ENCODE data around the gene TTC21B. TPM values are rescaled to one million over a fixed set of nuclear protein-coding genes. Genes with fewer than 3 reads are reported as not detected.

TTC21B gene
- total RNA-seq, 1 experiment from 2014 or later = 20.8 TPM

DNA sequence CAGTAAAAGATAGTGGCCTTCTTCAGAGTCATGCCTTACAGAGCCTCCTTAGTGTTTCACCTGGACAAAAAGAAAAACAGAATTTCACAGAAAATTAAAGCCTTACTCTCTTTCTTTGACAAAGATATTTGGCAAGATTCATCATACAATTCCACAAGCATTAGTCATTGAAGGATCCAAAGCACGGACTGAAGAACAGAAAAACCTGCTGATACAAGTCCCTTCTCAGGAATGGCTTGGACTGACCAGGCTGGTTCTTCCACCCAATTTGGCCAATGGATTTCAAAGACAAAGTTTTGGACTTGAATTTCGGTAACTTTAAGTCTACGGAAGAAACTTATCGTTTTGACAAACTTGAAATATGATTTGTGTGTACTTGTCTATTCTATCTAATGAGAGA is 120.4 kb downstream of the TTC21B start:
- H3K9me3 Mint-ChIP-seq = no peaks in the 10 kb centered on the region
- H3K27ac Mint-ChIP-seq = no peak overlapping the region
- ChIA-PET CTCF (no interaction called here), POLR2A (no interaction called here)
- ATAC-seq = no peak
- no peak overlapping the region for H3K4me3 Mint-ChIP-seq
- no peaks in the 10 kb centered on the region for H3K27me3 Mint-ChIP-seq (ENCODE audit: low read depth)
- TF ChIP-seq RORB (CRISPR knock-in tag; IDR thresholded peaks at IDR 0.05) = no peak
- no peak for TF ChIP-seq ETV6 (CRISPR knock-in tag; IDR thresholded peaks at IDR 0.05)
- TF ChIP-seq, protein P1, sequence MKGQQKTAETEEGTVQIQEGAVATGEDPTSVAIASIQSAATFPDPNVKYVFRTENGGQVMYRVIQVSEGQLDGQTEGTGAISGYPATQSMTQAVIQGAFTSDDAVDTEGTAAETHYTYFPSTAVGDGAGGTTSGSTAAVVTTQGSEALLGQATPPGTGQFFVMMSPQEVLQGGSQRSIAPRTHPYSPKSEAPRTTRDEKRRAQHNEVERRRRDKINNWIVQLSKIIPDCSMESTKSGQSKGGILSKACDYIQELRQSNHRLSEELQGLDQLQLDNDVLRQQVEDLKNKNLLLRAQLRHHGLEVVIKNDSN (CRISPR knock-in tag; IDR thresholded peaks at IDR 0.05) = no peak
- TF ChIP-seq, protein P2, sequence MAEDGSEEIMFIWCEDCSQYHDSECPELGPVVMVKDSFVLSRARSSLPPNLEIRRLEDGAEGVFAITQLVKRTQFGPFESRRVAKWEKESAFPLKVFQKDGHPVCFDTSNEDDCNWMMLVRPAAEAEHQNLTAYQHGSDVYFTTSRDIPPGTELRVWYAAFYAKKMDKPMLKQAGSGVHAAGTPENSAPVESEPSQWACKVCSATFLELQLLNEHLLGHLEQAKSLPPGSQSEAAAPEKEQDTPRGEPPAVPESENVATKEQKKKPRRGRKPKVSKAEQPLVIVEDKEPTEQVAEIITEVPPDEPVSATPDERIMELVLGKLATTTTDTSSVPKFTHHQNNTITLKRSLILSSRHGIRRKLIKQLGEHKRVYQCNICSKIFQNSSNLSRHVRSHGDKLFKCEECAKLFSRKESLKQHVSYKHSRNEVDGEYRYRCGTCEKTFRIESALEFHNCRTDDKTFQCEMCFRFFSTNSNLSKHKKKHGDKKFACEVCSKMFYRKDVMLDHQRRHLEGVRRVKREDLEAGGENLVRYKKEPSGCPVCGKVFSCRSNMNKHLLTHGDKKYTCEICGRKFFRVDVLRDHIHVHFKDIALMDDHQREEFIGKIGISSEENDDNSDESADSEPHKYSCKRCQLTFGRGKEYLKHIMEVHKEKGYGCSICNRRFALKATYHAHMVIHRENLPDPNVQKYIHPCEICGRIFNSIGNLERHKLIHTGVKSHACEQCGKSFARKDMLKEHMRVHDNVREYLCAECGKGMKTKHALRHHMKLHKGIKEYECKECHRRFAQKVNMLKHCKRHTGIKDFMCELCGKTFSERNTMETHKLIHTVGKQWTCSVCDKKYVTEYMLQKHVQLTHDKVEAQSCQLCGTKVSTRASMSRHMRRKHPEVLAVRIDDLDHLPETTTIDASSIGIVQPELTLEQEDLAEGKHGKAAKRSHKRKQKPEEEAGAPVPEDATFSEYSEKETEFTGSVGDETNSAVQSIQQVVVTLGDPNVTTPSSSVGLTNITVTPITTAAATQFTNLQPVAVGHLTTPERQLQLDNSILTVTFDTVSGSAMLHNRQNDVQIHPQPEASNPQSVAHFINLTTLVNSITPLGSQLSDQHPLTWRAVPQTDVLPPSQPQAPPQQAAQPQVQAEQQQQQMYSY (CRISPR knock-in tag; IDR thresholded peaks at IDR 0.05) = no peak
- TF ChIP-seq HMGA2 (CRISPR knock-in tag; IDR thresholded peaks at IDR 0.05) = no peak
- TF ChIP-seq NFE2L1 (CRISPR knock-in tag; IDR thresholded peaks at IDR 0.05) = no peak
- no peak for DNase-seq (ENCODE audit: low spot score)
- H3K4me1 Mint-ChIP-seq = no peaks in the 10 kb centered on the region
- no peaks in the 10 kb centered on the region for H3K36me3 Mint-ChIP-seq

DNA sequence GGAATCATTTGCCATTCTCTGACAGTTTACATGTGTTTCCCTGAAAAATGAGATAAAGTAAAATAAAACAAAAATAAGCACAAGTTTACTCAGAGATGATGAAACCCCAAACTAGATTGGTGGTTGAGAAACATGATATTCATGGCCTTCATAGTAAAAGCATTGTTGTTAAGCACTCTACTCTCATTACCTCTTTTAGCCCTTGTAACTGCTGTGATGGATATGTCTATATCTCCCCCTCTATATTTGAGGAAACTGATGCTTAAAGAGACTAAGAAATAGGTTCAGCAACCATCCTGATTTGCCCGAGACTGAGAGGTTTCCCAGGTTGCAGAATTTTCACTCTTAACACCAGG is 125.7 kb downstream of the TTC21B start:
- ChIA-PET CTCF (interaction anchor here (0.8 kb wide), 1 partner anchor 20 kb away, joined by 3 read pairs; no protein-coding TSS in a partner anchor), POLR2A (no interaction called here)
- no peaks in the 10 kb centered on the region for H3K9me3 Mint-ChIP-seq
- no peak overlapping the region for H3K27ac Mint-ChIP-seq
- no peaks in the 10 kb centered on the region for H3K4me1 Mint-ChIP-seq
- ATAC-seq (no peak), DNase-seq (ENCODE audit: low spot score) (no peak)
- H3K4me3 Mint-ChIP-seq = no peak overlapping the region
- H3K36me3 Mint-ChIP-seq = no peaks in the 10 kb centered on the region
- no peaks in the 10 kb centered on the region for H3K27me3 Mint-ChIP-seq (ENCODE audit: low read depth)
- TF ChIP-seq JUN (CRISPR knock-in tag; IDR thresholded peaks at IDR 0.05) (no peak), IRF2 (CRISPR knock-in tag; IDR thresholded peaks at IDR 0.05; ENCODE audit: borderline replicate concordance, low read depth) (no peak), RELA (CRISPR knock-in tag; IDR thresholded peaks at IDR 0.05; ENCODE audit: borderline replicate concordance) (no peak), NR2C2 (CRISPR knock-in tag; IDR thresholded peaks at IDR 0.05) (no peak), NFATC4 (CRISPR knock-in tag; IDR thresholded peaks at IDR 0.05) (no peak), EMX1 (CRISPR knock-in tag; IDR thresholded peaks at IDR 0.05) (no peak), CBFB (CRISPR knock-in tag; IDR thresholded peaks at IDR 0.05; ENCODE audit: low read depth) (no peak)
- TF ChIP-seq, protein P3, sequence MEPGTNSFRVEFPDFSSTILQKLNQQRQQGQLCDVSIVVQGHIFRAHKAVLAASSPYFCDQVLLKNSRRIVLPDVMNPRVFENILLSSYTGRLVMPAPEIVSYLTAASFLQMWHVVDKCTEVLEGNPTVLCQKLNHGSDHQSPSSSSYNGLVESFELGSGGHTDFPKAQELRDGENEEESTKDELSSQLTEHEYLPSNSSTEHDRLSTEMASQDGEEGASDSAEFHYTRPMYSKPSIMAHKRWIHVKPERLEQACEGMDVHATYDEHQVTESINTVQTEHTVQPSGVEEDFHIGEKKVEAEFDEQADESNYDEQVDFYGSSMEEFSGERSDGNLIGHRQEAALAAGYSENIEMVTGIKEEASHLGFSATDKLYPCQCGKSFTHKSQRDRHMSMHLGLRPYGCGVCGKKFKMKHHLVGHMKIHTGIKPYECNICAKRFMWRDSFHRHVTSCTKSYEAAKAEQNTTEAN (CRISPR knock-in tag; IDR thresholded peaks at IDR 0.05) = no peak
- TF ChIP-seq, protein P4, sequence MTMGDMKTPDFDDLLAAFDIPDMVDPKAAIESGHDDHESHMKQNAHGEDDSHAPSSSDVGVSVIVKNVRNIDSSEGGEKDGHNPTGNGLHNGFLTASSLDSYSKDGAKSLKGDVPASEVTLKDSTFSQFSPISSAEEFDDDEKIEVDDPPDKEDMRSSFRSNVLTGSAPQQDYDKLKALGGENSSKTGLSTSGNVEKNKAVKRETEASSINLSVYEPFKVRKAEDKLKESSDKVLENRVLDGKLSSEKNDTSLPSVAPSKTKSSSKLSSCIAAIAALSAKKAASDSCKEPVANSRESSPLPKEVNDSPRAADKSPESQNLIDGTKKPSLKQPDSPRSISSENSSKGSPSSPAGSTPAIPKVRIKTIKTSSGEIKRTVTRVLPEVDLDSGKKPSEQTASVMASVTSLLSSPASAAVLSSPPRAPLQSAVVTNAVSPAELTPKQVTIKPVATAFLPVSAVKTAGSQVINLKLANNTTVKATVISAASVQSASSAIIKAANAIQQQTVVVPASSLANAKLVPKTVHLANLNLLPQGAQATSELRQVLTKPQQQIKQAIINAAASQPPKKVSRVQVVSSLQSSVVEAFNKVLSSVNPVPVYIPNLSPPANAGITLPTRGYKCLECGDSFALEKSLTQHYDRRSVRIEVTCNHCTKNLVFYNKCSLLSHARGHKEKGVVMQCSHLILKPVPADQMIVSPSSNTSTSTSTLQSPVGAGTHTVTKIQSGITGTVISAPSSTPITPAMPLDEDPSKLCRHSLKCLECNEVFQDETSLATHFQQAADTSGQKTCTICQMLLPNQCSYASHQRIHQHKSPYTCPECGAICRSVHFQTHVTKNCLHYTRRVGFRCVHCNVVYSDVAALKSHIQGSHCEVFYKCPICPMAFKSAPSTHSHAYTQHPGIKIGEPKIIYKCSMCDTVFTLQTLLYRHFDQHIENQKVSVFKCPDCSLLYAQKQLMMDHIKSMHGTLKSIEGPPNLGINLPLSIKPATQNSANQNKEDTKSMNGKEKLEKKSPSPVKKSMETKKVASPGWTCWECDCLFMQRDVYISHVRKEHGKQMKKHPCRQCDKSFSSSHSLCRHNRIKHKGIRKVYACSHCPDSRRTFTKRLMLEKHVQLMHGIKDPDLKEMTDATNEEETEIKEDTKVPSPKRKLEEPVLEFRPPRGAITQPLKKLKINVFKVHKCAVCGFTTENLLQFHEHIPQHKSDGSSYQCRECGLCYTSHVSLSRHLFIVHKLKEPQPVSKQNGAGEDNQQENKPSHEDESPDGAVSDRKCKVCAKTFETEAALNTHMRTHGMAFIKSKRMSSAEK (CRISPR knock-in tag; IDR thresholded peaks at IDR 0.05; ENCODE audit: borderline replicate concordance) = no peak
- TF ChIP-seq, protein P5, sequence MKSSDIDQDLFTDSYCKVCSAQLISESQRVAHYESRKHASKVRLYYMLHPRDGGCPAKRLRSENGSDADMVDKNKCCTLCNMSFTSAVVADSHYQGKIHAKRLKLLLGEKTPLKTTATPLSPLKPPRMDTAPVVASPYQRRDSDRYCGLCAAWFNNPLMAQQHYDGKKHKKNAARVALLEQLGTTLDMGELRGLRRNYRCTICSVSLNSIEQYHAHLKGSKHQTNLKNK (CRISPR knock-in tag; IDR thresholded peaks at IDR 0.05) = no peak
- TF ChIP-seq, protein P2 (CRISPR knock-in tag; IDR thresholded peaks at IDR 0.05) = no peak
- TF ChIP-seq, protein P6, sequence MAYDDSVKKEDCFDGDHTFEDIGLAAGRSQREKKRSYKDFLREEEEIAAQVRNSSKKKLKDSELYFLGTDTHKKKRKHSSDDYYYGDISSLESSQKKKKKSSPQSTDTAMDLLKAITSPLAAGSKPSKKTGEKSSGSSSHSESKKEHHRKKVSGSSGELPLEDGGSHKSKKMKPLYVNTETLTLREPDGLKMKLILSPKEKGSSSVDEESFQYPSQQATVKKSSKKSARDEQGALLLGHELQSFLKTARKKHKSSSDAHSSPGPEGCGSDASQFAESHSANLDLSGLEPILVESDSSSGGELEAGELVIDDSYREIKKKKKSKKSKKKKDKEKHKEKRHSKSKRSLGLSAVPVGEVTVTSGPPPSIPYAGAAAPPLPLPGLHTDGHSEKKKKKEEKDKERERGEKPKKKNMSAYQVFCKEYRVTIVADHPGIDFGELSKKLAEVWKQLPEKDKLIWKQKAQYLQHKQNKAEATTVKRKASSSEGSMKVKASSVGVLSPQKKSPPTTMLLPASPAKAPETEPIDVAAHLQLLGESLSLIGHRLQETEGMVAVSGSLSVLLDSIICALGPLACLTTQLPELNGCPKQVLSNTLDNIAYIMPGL (CRISPR knock-in tag; IDR thresholded peaks at IDR 0.05) = no peak
- TF ChIP-seq, protein P7, sequence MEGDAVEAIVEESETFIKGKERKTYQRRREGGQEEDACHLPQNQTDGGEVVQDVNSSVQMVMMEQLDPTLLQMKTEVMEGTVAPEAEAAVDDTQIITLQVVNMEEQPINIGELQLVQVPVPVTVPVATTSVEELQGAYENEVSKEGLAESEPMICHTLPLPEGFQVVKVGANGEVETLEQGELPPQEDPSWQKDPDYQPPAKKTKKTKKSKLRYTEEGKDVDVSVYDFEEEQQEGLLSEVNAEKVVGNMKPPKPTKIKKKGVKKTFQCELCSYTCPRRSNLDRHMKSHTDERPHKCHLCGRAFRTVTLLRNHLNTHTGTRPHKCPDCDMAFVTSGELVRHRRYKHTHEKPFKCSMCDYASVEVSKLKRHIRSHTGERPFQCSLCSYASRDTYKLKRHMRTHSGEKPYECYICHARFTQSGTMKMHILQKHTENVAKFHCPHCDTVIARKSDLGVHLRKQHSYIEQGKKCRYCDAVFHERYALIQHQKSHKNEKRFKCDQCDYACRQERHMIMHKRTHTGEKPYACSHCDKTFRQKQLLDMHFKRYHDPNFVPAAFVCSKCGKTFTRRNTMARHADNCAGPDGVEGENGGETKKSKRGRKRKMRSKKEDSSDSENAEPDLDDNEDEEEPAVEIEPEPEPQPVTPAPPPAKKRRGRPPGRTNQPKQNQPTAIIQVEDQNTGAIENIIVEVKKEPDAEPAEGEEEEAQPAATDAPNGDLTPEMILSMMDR (IDR thresholded peaks at IDR 0.05) = no peak
